WTC11 (cell line): ENCODE data around the gene RASAL3. TPM values are rescaled to one million over a fixed set of nuclear protein-coding genes. Genes with fewer than 3 reads are reported as not detected.

ENCODE experiments used
- ATAC-seq: fragments of 200-7000 bp; cut with Tn5 transposase; 2 replicates; pipeline ENCODE4 v1.10.0; 2021; ENCODE audit warnings: mild to moderate bottlenecking, moderate library complexity
- CTCF ChIA-PET: fragments of 300-600 bp; sonication (Branson Sonifier 250); formaldehyde crosslinking; loops from one replicate; lab custom pipeline; 2021; ENCODE audit warnings: antibody characterized with exemption; lab: Charles Lee
- POLR2A ChIA-PET: fragments of 350-600 bp; sonication (Branson Sonifier 250); formaldehyde crosslinking; loops from one replicate; lab custom pipeline; 2021; ENCODE audit warnings: antibody characterized with exemption; lab: Charles Lee
- DNase-seq: peaks from one replicate; pipeline ENCODE4 v3.0.0; 2021; ENCODE audit warnings: low spot score
- H3K27ac Mint-ChIP-seq: 2 replicates; pipeline ENCODE4 v1.8.0; 2021; ENCODE audit warnings: mixed read lengths
- H3K27me3 Mint-ChIP-seq: 2 replicates; pipeline ENCODE4 v1.8.0; 2021; ENCODE audit warnings: low read depth, mild to moderate bottlenecking, moderate library complexity, mixed read lengths
- H3K36me3 Mint-ChIP-seq: 2 replicates; pipeline ENCODE4 v1.8.0; 2021; ENCODE audit warnings: mixed read lengths
- H3K4me1 Mint-ChIP-seq: 2 replicates; pipeline ENCODE4 v1.8.0; 2022; ENCODE audit warnings: mixed read lengths
- H3K4me3 Mint-ChIP-seq: 2 replicates; pipeline ENCODE4 v1.8.0; 2021; ENCODE audit warnings: mild to moderate bottlenecking, moderate library complexity, mixed read lengths
- H3K9me3 Mint-ChIP-seq: 2 replicates; pipeline ENCODE4 v1.8.0; 2021; ENCODE audit warnings: mixed read lengths
- ATF1 ChIP-seq: sonication (generic); formaldehyde crosslinking; IDR thresholded peaks from 2 replicates; pipeline ENCODE4 v1.8.1; 2023; ENCODE audit warnings: mild to moderate bottlenecking, moderate library complexity, missing genetic modification reagents
- CTCF ChIP-seq: fragments of 200-600 bp; IDR thresholded peaks from 2 replicates; pipeline ENCODE4 v1.8.0; 2022; ENCODE audit warnings: antibody characterized with exemption
- E2F5 ChIP-seq: sonication (generic); formaldehyde crosslinking; IDR thresholded peaks from 2 replicates; pipeline ENCODE4 v1.8.1; 2022; ENCODE audit warnings: mild to moderate bottlenecking, moderate library complexity, missing genetic modification reagents
- ELF4 ChIP-seq: sonication (generic); formaldehyde crosslinking; IDR thresholded peaks from 2 replicates; pipeline ENCODE4 v1.8.1; 2022; ENCODE audit warnings: low read depth, mild to moderate bottlenecking, moderate library complexity, missing genetic modification reagents
- ESRRA ChIP-seq: sonication (generic); formaldehyde crosslinking; IDR thresholded peaks from 2 replicates; pipeline ENCODE4 v1.8.1; 2022; ENCODE audit warnings: mild to moderate bottlenecking, missing genetic modification reagents, borderline replicate concordance
- GRHL2 ChIP-seq: fragments of 250-450 bp; sonication (Bioruptor Pico); IDR thresholded peaks from 2 replicates; pipeline ENCODE4 v1.8.0; 2022; ENCODE audit warnings: mild to moderate bottlenecking, moderate library complexity; ENCODE audit not compliant: insufficient replicate concordance, severe bottlenecking
- NFATC4 ChIP-seq: fragments of 250-450 bp; sonication (Bioruptor Pico); IDR thresholded peaks from 2 replicates; pipeline ENCODE4 v1.9.0; 2021; ENCODE audit warnings: mild to moderate bottlenecking
- NFE2L1 ChIP-seq: sonication (generic); formaldehyde crosslinking; IDR thresholded peaks from 2 replicates; pipeline ENCODE4 v1.8.1; 2023; ENCODE audit warnings: missing genetic modification reagents
- NR1H2 ChIP-seq: sonication (generic); formaldehyde crosslinking; IDR thresholded peaks from 2 replicates; pipeline ENCODE4 v1.9.0; 2021; ENCODE audit warnings: mild to moderate bottlenecking, moderate library complexity, missing genetic modification reagents
- NR2C2 ChIP-seq: sonication (generic); formaldehyde crosslinking; IDR thresholded peaks from 2 replicates; pipeline ENCODE4 v1.8.0; 2022; ENCODE audit warnings: mild to moderate bottlenecking, missing genetic modification reagents
- OVOL2 ChIP-seq: fragments of 250-450 bp; sonication (Bioruptor Pico); IDR thresholded peaks from 2 replicates; pipeline ENCODE4 v1.9.0; 2021; ENCODE audit warnings: mild to moderate bottlenecking, borderline replicate concordance
- RELA ChIP-seq: sonication (generic); formaldehyde crosslinking; IDR thresholded peaks from 2 replicates; pipeline ENCODE4 v1.8.1; 2022; ENCODE audit warnings: missing genetic modification reagents, mild to moderate bottlenecking, borderline replicate concordance
- SOX15 ChIP-seq: fragments of 250-450 bp; sonication (Bioruptor Pico); IDR thresholded peaks from 2 replicates; pipeline ENCODE4 v1.9.0; 2021; ENCODE audit warnings: mild to moderate bottlenecking
- USF1 ChIP-seq: sonication (generic); formaldehyde crosslinking; IDR thresholded peaks from 2 replicates; pipeline ENCODE4 v1.8.0; 2022; ENCODE audit warnings: mild to moderate bottlenecking, missing genetic modification reagents
- USF2 ChIP-seq: sonication (generic); formaldehyde crosslinking; IDR thresholded peaks from 2 replicates; pipeline ENCODE4 v1.8.1; 2023; ENCODE audit warnings: mild to moderate bottlenecking, missing genetic modification reagents, moderate library complexity
- ZNF138 ChIP-seq: sonication (generic); formaldehyde crosslinking; conservative IDR thresholded peaks from 2 replicates; pipeline ENCODE4 v1.8.1; 2022; ENCODE audit warnings: mild to moderate bottlenecking, moderate library complexity, missing genetic modification reagents
- ZNF263 ChIP-seq: sonication (generic); formaldehyde crosslinking; IDR thresholded peaks from 2 replicates; pipeline ENCODE4 v1.8.1; 2022; ENCODE audit warnings: low read depth, mild to moderate bottlenecking, moderate library complexity, missing genetic modification reagents
- ZNF396 ChIP-seq: fragments of 250-450 bp; sonication (Bioruptor Pico); IDR thresholded peaks from 2 replicates; pipeline ENCODE4 v1.8.0; 2021; ENCODE audit warnings: mild to moderate bottlenecking, moderate library complexity, borderline replicate concordance
- total RNA-seq: library from RNA; stranded (reverse); gene quantifications from 3 replicates; pipeline ENCODE4 v1.2.3, GENCODE V29; 2021
- TF ChIP-seq, protein P1 (sequence below): sonication (generic); formaldehyde crosslinking; IDR thresholded peaks from 2 replicates; pipeline ENCODE4 v1.8.1; 2023; ENCODE audit warnings: mild to moderate bottlenecking, moderate library complexity, missing genetic modification reagents

The RASAL3 gene
- total RNA-seq, 1 experiment from 2014 or later = 1.6 TPM

DNA sequence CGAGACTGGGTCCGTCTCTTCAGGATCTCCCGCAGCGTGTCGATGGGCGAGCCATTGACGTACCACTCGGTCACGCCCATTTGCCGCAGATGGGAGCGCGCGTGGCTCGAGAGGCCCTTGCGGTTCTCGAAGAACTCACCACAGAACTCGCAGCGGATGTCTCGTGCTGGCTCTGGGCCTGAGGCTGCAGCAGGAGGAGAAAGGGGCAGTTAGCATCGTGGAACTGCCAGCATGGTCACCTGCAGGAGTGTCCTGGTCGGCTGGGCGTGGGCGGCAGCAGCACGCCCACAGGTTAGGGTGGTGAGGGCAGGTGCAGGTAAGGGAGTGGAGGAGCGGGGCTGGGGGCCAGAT is 37.0 kb downstream of the RASAL3 start:
- ChIA-PET POLR2A (no interaction called here), CTCF (no interaction called here)
- Mint-ChIP-seq H3K4me1 (peaks cover 13% of the 10 kb centered on the region), H3K27me3 (no peaks in the 10 kb centered on the region), H3K4me3 (no peak overlapping the region), H3K36me3 (peaks cover 31% of the 10 kb centered on the region), H3K27ac (no peak overlapping the region; the same call in 1 of the 2 replicates)
- ATAC-seq = no peak
- DNase-seq = no peak
- no peak for TF ChIP-seq ZNF263 (CRISPR knock-in tag)
- no peak for TF ChIP-seq CTCF
- no peak for TF ChIP-seq GRHL2 (CRISPR knock-in tag)
- no peak for TF ChIP-seq OVOL2 (CRISPR knock-in tag)
- TF ChIP-seq, all 79 proteins: peak for 0
- no peaks in the 10 kb centered on the region for H3K9me3 Mint-ChIP-seq

DNA sequence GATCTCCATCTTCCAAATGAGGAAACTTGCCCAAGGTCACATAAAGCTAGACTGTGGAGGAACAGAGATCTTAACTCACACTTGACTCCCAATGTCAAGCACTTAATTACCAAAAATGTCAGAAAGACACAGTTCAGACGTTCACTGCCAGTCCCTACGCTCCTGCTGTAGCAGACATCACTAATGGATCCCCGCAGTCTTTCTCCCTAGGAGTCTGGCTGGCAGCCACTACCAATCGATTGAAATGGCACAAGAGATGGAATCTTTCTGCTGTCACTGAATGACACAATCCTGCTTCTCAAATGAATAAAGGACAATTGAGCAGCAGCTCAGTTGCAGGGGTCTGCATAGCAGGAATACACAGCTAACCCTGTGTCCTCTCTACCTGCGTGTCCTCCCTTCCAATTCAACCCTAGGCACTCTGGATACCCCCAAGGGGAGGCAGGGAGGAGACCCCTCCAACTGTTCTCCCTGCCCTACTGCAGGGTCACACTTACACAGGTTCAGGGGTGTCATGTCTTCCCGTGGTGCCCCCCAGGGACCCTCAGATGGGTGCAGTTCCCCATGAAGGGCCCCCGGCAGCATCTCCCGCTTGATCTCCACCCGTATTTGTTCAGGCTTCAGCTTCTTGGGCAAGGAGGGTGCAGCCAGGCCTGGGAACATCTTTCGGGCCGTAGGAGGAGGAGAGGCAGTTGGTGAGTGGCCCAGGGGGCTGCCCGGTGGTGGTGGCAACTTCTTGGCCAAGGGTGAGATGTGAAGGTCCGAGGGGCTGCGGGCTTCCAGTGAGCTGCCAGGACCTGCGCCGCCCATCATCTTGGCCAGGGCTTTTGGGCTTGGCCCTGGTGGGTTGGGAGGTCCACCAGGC is 37.6 kb downstream of the RASAL3 start:
- H3K27me3 Mint-ChIP-seq = no peaks in the 10 kb centered on the region
- DNase-seq (no peak), ATAC-seq (no peak)
- no peak overlapping the region for H3K4me3 Mint-ChIP-seq
- H3K27ac Mint-ChIP-seq = no peak overlapping the region
- ChIA-PET CTCF (no interaction called here), POLR2A (no interaction called here)
- TF ChIP-seq SOX15 (no peak), NFE2L1 (CRISPR knock-in tag) (no peak), NR1H2 (CRISPR knock-in tag) (no peak), ZNF138 (CRISPR knock-in tag) (no peak), ESRRA (CRISPR knock-in tag) (no peak), ZNF396 (no peak), USF1 (CRISPR knock-in tag) (no peak), RELA (CRISPR knock-in tag) (no peak), ATF1 (CRISPR knock-in tag) (no peak), ELF4 (CRISPR knock-in tag) (no peak), NFATC4 (no peak), GRHL2 (CRISPR knock-in tag) (no peak), E2F5 (CRISPR knock-in tag) (no peak), NR2C2 (no peak), USF2 (CRISPR knock-in tag) (no peak)
- TF ChIP-seq, protein P1, sequence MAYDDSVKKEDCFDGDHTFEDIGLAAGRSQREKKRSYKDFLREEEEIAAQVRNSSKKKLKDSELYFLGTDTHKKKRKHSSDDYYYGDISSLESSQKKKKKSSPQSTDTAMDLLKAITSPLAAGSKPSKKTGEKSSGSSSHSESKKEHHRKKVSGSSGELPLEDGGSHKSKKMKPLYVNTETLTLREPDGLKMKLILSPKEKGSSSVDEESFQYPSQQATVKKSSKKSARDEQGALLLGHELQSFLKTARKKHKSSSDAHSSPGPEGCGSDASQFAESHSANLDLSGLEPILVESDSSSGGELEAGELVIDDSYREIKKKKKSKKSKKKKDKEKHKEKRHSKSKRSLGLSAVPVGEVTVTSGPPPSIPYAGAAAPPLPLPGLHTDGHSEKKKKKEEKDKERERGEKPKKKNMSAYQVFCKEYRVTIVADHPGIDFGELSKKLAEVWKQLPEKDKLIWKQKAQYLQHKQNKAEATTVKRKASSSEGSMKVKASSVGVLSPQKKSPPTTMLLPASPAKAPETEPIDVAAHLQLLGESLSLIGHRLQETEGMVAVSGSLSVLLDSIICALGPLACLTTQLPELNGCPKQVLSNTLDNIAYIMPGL (CRISPR knock-in tag) = no peak
- peaks cover 11% of the 10 kb centered on the region for H3K4me1 Mint-ChIP-seq
- H3K36me3 Mint-ChIP-seq = peaks cover 35% of the 10 kb centered on the region
- H3K9me3 Mint-ChIP-seq = no peaks in the 10 kb centered on the region
